GM12878 (cell line): ENCODE measurements around the gene CMTM4. TPM values are rescaled to one million over a fixed set of nuclear protein-coding genes. Genes with fewer than 3 reads are reported as not detected.
A peak's percentile ranks its signal among the peaks of the same experiment; 100 is the strongest.

Experiments used
- CBFB ChIP-seq: IDR thresholded peaks from 2 replicates; pipeline ENCODE4 v1.6.1; 2016; ENCODE audit warnings: antibody characterized with exemption, low read depth
- EED ChIP-seq: sonication (generic); IDR thresholded peaks from 2 replicates; pipeline ENCODE4 v1.6.1; 2016; ENCODE audit warnings: antibody characterized with exemption, low read depth
- EGR1 ChIP-seq, 2 experiments: IDR thresholded peaks; 1 replicate in 1 of 2; 2 replicates in 1 of 2; pipeline ENCODE4 v1.6.1; 2011 to 2012; ENCODE audit warnings: low read depth in 2 of 2, low read length in 2 of 2, borderline replicate concordance in 1 of 2, mild to moderate bottlenecking in 1 of 2, moderate library complexity in 1 of 2
- ETV6 ChIP-seq, 2 experiments: fragments of 450-650 bp in 1 of 2; IDR thresholded peaks in 1 of 2; conservative IDR thresholded peaks in 1 of 2; 2 replicates each; pipeline ENCODE4 v1.6.1; 2014; ENCODE audit warnings: antibody characterized with exemption in 1 of 2, borderline replicate concordance in 1 of 2, low read depth in 1 of 2, mild to moderate bottlenecking in 1 of 2, moderate library complexity in 1 of 2
- MEF2B ChIP-seq: fragments of 450-650 bp; IDR thresholded peaks from 2 replicates; pipeline ENCODE4 v1.6.1; 2018; ENCODE audit warnings: mild to moderate bottlenecking, moderate library complexity; ENCODE audit not compliant: partially characterized antibody, poor library complexity, severe bottlenecking
- MXI1 ChIP-seq: fragments of 150-350 bp; IDR thresholded peaks from 2 replicates; pipeline ENCODE4 v1.6.1; 2011; ENCODE audit warnings: low read depth, mild to moderate bottlenecking, inconsistent platforms, low read length, improper control_type of control experiment
- NFXL1 ChIP-seq: fragments of 450-650 bp; IDR thresholded peaks from 2 replicates; pipeline ENCODE4 v1.6.1; 2017; ENCODE audit warnings: antibody characterized with exemption, mild to moderate bottlenecking, borderline replicate concordance
- NR2C2 ChIP-seq: IDR thresholded peaks from 2 replicates; pipeline ENCODE4 v1.6.1; 2011; ENCODE audit warnings: borderline replicate concordance, low read depth; ENCODE audit not compliant: control insufficient read depth, insufficient read length
- POLR2A ChIP-seq: IDR thresholded peaks from 2 replicates; pipeline ENCODE4 v1.6.1; 2011; ENCODE audit warnings: low read depth, mild to moderate bottlenecking, low read length
- POLR2AphosphoS5 ChIP-seq: IDR thresholded peaks from 2 replicates; pipeline ENCODE4 v1.6.1; 2011; ENCODE audit warnings: mild to moderate bottlenecking, low read length, inconsistent platforms
- POU2F2 ChIP-seq: IDR thresholded peaks from 3 replicates; pipeline ENCODE4 v1.6.1; 2011; ENCODE audit warnings: low read depth, mild to moderate bottlenecking, low read length, borderline replicate concordance
- SMARCA5 ChIP-seq: fragments of 450-650 bp; IDR thresholded peaks from 2 replicates; pipeline ENCODE4 v1.6.1; 2017; ENCODE audit warnings: mild to moderate bottlenecking
- SUZ12 ChIP-seq: fragments of 200-600 bp; sonication (generic); IDR thresholded peaks from one replicate; pipeline ENCODE4 v1.6.1; 2018; ENCODE audit warnings: antibody characterized with exemption, mild to moderate bottlenecking; ENCODE audit not compliant: unreplicated experiment
- TCF3 ChIP-seq: IDR thresholded peaks from 2 replicates; pipeline ENCODE4 v1.6.1; 2012; ENCODE audit warnings: low read depth, mild to moderate bottlenecking, low read length, borderline replicate concordance; ENCODE audit not compliant: insufficient read depth
- ZNF207 ChIP-seq: fragments of 450-650 bp; IDR thresholded peaks from 2 replicates; pipeline ENCODE4 v1.6.1; 2014; ENCODE audit warnings: antibody characterized with exemption, mild to moderate bottlenecking, borderline replicate concordance
- ZNF24 ChIP-seq: fragments of 450-650 bp; IDR thresholded peaks from 2 replicates; pipeline ENCODE4 v1.6.1; 2017; ENCODE audit warnings: antibody characterized with exemption, mild to moderate bottlenecking
- ZNF274 ChIP-seq: IDR thresholded peaks from one replicate; pipeline ENCODE4 v1.8.0; 2011; ENCODE audit not compliant: insufficient read length, insufficient read depth
- polyA plus RNA-seq, 11 experiments: library from polyadenylated mRNA; depleted of rRNA in 4 of 11; unstranded in 6 of 11; stranded (reverse) in 5 of 11; fragments of >200 nt; fragmentation: Nextera tagmentation in 4 of 11; fragmentation: Illumina TruSeq in 1 of 11; extraction: Ambion mirVana in 4 of 11; extraction: Trizol in 1 of 11; gene quantifications; 1 replicate in 1 of 11; 2 replicates in 10 of 11; pipeline versions ENCODE4 v1.2.1 to v1.2.3, GENCODE V29; 2011 to 2016; ENCODE audit warnings: inconsistent platforms in 2 of 11, missing spikeins in 2 of 11, low read depth in 1 of 11
- total RNA-seq, 4 experiments: library from RNA; depleted of rRNA in 3 of 4; stranded (reverse); fragments of >200 nt in 3 of 4; fragmentation: Illumina TruSeq in 1 of 4; extraction: Trizol in 1 of 4; gene quantifications; 2 replicates each; pipeline versions ENCODE4 v1.2.1 to v1.2.3, GENCODE V29; 2013 to 2021
- TF ChIP-seq, protein P1 (sequence below): fragments of 450-650 bp; IDR thresholded peaks from 2 replicates; pipeline ENCODE4 v1.6.1; 2017; ENCODE audit warnings: borderline replicate concordance
- TF ChIP-seq, protein P2 (sequence below): fragments of 450-650 bp; IDR thresholded peaks from 2 replicates; pipeline ENCODE4 v1.6.1; 2018; ENCODE audit warnings: mild to moderate bottlenecking, low read depth, moderate library complexity; ENCODE audit not compliant: partially characterized antibody
- TF ChIP-seq, protein P3 (sequence below): fragments of 150-350 bp; IDR thresholded peaks from 2 replicates; pipeline ENCODE4 v1.6.1; 2016; ENCODE audit warnings: low read depth, low read length
- TF ChIP-seq, protein P4 (sequence below): IDR thresholded peaks from 2 replicates; pipeline ENCODE4 v1.6.1; 2011; ENCODE audit warnings: borderline replicate concordance, low read depth, mild to moderate bottlenecking, moderate library complexity, low read length; ENCODE audit not compliant: insufficient read depth, poor library complexity, severe bottlenecking

Gene CMTM4
- total and polyA plus RNA-seq, 10 of the 15 experiments (the other 5 are each of a cell fraction or from before 2014, with no cell fraction given) = 0.02 to 0.43 (median 0.15) TPM; not detected in 2

DNA sequence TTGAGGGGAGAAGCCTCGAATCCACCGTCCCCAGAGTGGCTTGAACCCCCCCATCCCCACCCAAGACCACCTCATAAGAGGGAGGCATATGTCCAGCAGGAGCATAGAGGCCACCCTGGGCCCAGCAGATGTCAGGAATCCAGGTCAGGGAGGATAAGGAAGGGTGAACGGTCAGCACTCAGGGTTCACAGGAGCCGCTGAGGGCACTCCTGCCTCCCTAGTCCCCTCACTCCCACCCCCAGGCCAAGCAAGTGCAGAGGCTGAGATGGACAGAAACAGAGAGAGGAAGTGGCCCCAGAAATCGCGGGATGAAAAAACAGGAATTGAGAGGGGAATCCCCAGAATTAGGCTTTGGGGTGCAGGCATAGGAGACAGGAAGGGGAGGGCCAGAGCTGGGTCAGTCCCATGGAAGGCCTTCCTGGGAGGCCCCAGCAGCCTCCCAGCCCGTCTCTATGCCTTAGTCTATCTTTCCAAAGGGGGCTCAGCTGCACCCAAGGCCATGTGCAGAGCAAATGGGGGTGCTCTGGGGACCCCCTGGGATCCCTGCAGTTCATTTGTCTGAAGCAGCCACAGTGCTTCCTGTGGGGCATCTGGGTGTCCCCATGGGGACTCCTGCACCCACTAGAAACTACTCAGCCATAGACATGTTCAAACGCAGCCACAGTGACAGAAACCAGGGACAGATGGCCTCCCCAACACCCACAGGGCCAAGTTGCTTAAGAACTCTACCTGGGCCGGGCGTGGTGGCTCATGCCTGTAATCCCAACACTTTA is 90.4 kb downstream of the CMTM4 start (continued):
- TF ChIP-seq, protein P1, sequence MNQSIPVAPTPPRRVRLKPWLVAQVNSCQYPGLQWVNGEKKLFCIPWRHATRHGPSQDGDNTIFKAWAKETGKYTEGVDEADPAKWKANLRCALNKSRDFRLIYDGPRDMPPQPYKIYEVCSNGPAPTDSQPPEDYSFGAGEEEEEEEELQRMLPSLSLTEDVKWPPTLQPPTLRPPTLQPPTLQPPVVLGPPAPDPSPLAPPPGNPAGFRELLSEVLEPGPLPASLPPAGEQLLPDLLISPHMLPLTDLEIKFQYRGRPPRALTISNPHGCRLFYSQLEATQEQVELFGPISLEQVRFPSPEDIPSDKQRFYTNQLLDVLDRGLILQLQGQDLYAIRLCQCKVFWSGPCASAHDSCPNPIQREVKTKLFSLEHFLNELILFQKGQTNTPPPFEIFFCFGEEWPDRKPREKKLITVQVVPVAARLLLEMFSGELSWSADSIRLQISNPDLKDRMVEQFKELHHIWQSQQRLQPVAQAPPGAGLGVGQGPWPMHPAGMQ = no peak
- TF ChIP-seq MEF2B (peak; percentile 94), NFXL1 (no peak), POU2F2 (no peak), MXI1 (no peak), EED (0 out of 2 replicates have a peak, but pooled peaks have one; percentile 43), ZNF24 (no peak), ZNF274 (no peak), SUZ12 (no peak), NR2C2 (no peak), POLR2A (no peak), TCF3 (no peak), ZNF207 (no peak), ETV6 (conservative IDR thresholded peaks at IDR 0.05 in 1 of 2, IDR thresholded peaks at IDR 0.05 in 1 of 2; ENCODE audit: borderline replicate concordance in 1 of 2, low read depth in 1 of 2) (no peak), EGR1 (IDR thresholded peaks at IDR 0.05; ENCODE audit: borderline replicate concordance in 1 of 2, low read depth in 2 of 2, low read length in 2 of 2) (no peak), CBFB (no peak), POLR2AphosphoS5 (no peak), SMARCA5 (no peak)
- TF ChIP-seq, protein P2, sequence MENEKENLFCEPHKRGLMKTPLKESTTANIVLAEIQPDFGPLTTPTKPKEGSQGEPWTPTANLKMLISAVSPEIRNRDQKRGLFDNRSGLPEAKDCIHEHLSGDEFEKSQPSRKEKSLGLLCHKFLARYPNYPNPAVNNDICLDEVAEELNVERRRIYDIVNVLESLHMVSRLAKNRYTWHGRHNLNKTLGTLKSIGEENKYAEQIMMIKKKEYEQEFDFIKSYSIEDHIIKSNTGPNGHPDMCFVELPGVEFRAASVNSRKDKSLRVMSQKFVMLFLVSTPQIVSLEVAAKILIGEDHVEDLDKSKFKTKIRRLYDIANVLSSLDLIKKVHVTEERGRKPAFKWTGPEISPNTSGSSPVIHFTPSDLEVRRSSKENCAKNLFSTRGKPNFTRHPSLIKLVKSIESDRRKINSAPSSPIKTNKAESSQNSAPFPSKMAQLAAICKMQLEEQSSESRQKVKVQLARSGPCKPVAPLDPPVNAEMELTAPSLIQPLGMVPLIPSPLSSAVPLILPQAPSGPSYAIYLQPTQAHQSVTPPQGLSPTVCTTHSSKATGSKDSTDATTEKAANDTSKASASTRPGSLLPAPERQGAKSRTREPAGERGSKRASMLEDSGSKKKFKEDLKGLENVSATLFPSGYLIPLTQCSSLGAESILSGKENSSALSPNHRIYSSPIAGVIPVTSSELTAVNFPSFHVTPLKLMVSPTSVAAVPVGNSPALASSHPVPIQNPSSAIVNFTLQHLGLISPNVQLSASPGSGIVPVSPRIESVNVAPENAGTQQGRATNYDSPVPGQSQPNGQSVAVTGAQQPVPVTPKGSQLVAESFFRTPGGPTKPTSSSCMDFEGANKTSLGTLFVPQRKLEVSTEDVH = no peak
- TF ChIP-seq, protein P3, sequence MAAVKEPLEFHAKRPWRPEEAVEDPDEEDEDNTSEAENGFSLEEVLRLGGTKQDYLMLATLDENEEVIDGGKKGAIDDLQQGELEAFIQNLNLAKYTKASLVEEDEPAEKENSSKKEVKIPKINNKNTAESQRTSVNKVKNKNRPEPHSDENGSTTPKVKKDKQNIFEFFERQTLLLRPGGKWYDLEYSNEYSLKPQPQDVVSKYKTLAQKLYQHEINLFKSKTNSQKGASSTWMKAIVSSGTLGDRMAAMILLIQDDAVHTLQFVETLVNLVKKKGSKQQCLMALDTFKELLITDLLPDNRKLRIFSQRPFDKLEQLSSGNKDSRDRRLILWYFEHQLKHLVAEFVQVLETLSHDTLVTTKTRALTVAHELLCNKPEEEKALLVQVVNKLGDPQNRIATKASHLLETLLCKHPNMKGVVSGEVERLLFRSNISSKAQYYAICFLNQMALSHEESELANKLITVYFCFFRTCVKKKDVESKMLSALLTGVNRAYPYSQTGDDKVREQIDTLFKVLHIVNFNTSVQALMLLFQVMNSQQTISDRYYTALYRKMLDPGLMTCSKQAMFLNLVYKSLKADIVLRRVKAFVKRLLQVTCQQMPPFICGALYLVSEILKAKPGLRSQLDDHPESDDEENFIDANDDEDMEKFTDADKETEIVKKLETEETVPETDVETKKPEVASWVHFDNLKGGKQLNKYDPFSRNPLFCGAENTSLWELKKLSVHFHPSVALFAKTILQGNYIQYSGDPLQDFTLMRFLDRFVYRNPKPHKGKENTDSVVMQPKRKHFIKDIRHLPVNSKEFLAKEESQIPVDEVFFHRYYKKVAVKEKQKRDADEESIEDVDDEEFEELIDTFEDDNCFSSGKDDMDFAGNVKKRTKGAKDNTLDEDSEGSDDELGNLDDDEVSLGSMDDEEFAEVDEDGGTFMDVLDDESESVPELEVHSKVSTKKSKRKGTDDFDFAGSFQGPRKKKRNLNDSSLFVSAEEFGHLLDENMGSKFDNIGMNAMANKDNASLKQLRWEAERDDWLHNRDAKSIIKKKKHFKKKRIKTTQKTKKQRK = no peak
- TF ChIP-seq, protein P4, sequence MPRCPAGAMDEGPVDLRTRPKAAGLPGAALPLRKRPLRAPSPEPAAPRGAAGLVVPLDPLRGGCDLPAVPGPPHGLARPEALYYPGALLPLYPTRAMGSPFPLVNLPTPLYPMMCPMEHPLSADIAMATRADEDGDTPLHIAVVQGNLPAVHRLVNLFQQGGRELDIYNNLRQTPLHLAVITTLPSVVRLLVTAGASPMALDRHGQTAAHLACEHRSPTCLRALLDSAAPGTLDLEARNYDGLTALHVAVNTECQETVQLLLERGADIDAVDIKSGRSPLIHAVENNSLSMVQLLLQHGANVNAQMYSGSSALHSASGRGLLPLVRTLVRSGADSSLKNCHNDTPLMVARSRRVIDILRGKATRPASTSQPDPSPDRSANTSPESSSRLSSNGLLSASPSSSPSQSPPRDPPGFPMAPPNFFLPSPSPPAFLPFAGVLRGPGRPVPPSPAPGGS = no peak
